ENCODE measurements around the gene C3orf62.

GRCh38 chr3:49305608-49306007 is 28.6 kb upstream of the C3orf62 start:
- no peak for TF ChIP-seq CTCF (IDR thresholded peaks at IDR 0.05; ENCODE audit: low read depth, low read length)
- no peak for TF ChIP-seq EZH2phosphoT487 (IDR thresholded peaks at IDR 0.05; ENCODE audit: low read depth)

Measured in OCI-LY3 (cell line).